Endothelial cell of umbilical vein (primary cell): Measurements from ENCODE around the gene KLF17. TPM values are rescaled to one million over a fixed set of nuclear protein-coding genes. Genes with fewer than 3 reads are reported as not detected.

Source experiments
- BruUV-seq: library from RNA; stranded (reverse); fragments of 400-500 nt; replicated peaks from 2 replicates; lab custom pipeline; 2021; lab: Mats Ljungman, UMichigan
- CTCF ChIA-PET: fragments of 300-600, 350-600 bp; sonication (Branson Sonifier 250); formaldehyde crosslinking; loops from one replicate; lab custom pipeline; 2021; ENCODE audit warnings: antibody characterized with exemption, inconsistent platforms; lab: Charles Lee
- POLR2A ChIA-PET: fragments of 300-600, 350-600 bp; sonication (Branson Sonifier 250); formaldehyde crosslinking; loops from one replicate; lab custom pipeline; 2021; ENCODE audit warnings: antibody characterized with exemption, inconsistent platforms; lab: Charles Lee
- DNase-seq: peaks from one replicate; pipeline ENCODE4 v3.0.0-alpha.2; 2011; ENCODE audit warnings: low read depth, low spot score
- FAIRE-seq: peaks from 2 replicates; lab custom pipeline; 2011; peaks lifted over from hg19 to GRCh38; lab: Jason Lieb, UNC
- H2AFZ ChIP-seq: 2 replicates; pipeline ENCODE4 v1.6.0; 2012; ENCODE audit warnings: low read depth, low read length, control low read depth, inconsistent platforms
- H3K27ac ChIP-seq: 2 replicates; pipeline ENCODE4 v1.5.1; 2011; ENCODE audit warnings: low read depth, mild to moderate bottlenecking, control low read depth, low read length, moderate library complexity; ENCODE audit not compliant: insufficient read depth
- H3K27me3 ChIP-seq, 2 experiments: 2 replicates each; pipeline versions ENCODE4 v1.6.0 to v1.6.1; 2011; ENCODE audit warnings: low read length in 2 of 2, mixed read lengths in 1 of 2; ENCODE audit not compliant: control insufficient read depth in 2 of 2, insufficient read depth in 2 of 2
- H3K36me3 ChIP-seq, 2 experiments: 2 replicates in 1 of 2; 3 replicates in 1 of 2; pipeline ENCODE4 v1.5.1; 2011; ENCODE audit warnings: low read length in 2 of 2, mild to moderate bottlenecking in 1 of 2, moderate library complexity in 1 of 2; ENCODE audit not compliant: control insufficient read depth in 2 of 2, insufficient read depth in 2 of 2; ENCODE audit errors: extremely low read depth in 1 of 2
- H3K4me1 ChIP-seq: 3 replicates; pipeline ENCODE4 v1.5.1; 2011; ENCODE audit warnings: mild to moderate bottlenecking, low read length; ENCODE audit not compliant: control insufficient read depth, insufficient read depth; ENCODE audit errors: extremely low read depth
- H3K4me2 ChIP-seq: 2 replicates; pipeline ENCODE4 v1.6.1; 2011; ENCODE audit warnings: low read length, control low read depth, mixed read lengths; ENCODE audit not compliant: insufficient read depth
- H3K4me3 ChIP-seq, 3 experiments: fragments of 200-600 bp in 1 of 3; sonication (generic), shearing (Covaris generic) in 1 of 3; replicated peaks in 1 of 3; 2 replicates each; pipeline ENCODE4 v1.5.1; 2011 to 2016; ENCODE audit warnings: control low read depth in 3 of 3, low read length in 3 of 3, mild to moderate bottlenecking in 2 of 3, inconsistent platforms in 1 of 3, low read depth in 1 of 3, moderate library complexity in 1 of 3; ENCODE audit not compliant: insufficient read depth in 1 of 3
- H3K79me2 ChIP-seq: 2 replicates; pipeline ENCODE4 v1.6.0; 2012; ENCODE audit warnings: low read length, inconsistent platforms; ENCODE audit not compliant: control insufficient read depth, insufficient read depth
- H3K9ac ChIP-seq: replicated peaks from 2 replicates; pipeline ENCODE3; 2011; ENCODE audit warnings: low read length, control low read depth; ENCODE audit not compliant: insufficient read depth; ENCODE audit errors: extremely low read depth
- H3K9me1 ChIP-seq: replicated peaks from 3 replicates; pipeline ENCODE4 v1.6.0; 2011; ENCODE audit warnings: mild to moderate bottlenecking, low read length; ENCODE audit not compliant: control insufficient read depth, insufficient read depth; ENCODE audit errors: extremely low read depth
- H3K9me3 ChIP-seq: replicated peaks from 2 replicates; pipeline ENCODE4 v1.5.1; 2012; ENCODE audit warnings: low read length, inconsistent platforms; ENCODE audit not compliant: control insufficient read depth, insufficient read depth
- H4K20me1 ChIP-seq: replicated peaks from 2 replicates; pipeline ENCODE3; 2011; ENCODE audit warnings: mild to moderate bottlenecking, low read length; ENCODE audit not compliant: control insufficient read depth, insufficient read depth; ENCODE audit errors: extremely low read depth
- EZH2 ChIP-seq: IDR thresholded peaks from 2 replicates; pipeline ENCODE4 v1.6.1; 2012; ENCODE audit warnings: borderline replicate concordance, low read depth, mild to moderate bottlenecking, moderate library complexity, low read length, inconsistent platforms; ENCODE audit not compliant: severe bottlenecking
- FOS ChIP-seq: IDR thresholded peaks from 2 replicates; pipeline ENCODE4 v1.6.1; 2011; ENCODE audit warnings: mild to moderate bottlenecking, low read length, moderate library complexity, borderline replicate concordance; ENCODE audit not compliant: insufficient read depth
- GATA2 ChIP-seq: IDR thresholded peaks from 2 replicates; pipeline ENCODE4 v1.7.0; 2011; ENCODE audit warnings: low read depth, mild to moderate bottlenecking, moderate library complexity, mixed read lengths, low read length; ENCODE audit not compliant: insufficient read length, insufficient read depth
- JUN ChIP-seq: IDR thresholded peaks from 2 replicates; pipeline ENCODE4 v1.6.1; 2011; ENCODE audit warnings: borderline replicate concordance, low read depth; ENCODE audit not compliant: insufficient read length, insufficient read depth
- MYC ChIP-seq: IDR thresholded peaks from one replicate; pipeline ENCODE4 v1.6.1; 2011; ENCODE audit warnings: mild to moderate bottlenecking, low read depth, low read length
- POLR2A ChIP-seq: IDR thresholded peaks from 2 replicates; pipeline ENCODE4 v1.6.1; 2012; ENCODE audit warnings: low read depth, mild to moderate bottlenecking, control low read depth, low read length
- POLR2AphosphoS5 ChIP-seq: IDR thresholded peaks from 2 replicates; pipeline ENCODE4 v1.6.1; 2012; ENCODE audit warnings: low read depth, mild to moderate bottlenecking, control low read depth, low read length, moderate library complexity; ENCODE audit not compliant: insufficient read depth
- dilution Hi-C: fragments of 300-500 bp; cut with MboI; formaldehyde crosslinking; loops from one replicate; pipeline ENCODE4 v1.15.0; 2019; ENCODE audit warnings: low sequenced_read_pairs; ENCODE audit not compliant: extremely low pct_ligation_motif_present
- intact Hi-C: fragments of 100-400 bp; cut with micrococcal nuclease; formaldehyde crosslinking; loops from one replicate; pipeline ENCODE4 v1.10.0; 2022
- polyA plus RNA-seq, 4 experiments: library from polyadenylated mRNA; depleted of rRNA in 3 of 4; stranded (reverse) in 3 of 4; unstranded in 1 of 4; fragments of >200 nt; gene quantifications; 2 replicates each; pipeline versions ENCODE4 v1.2.1 to v1.2.3, GENCODE V29; 2011 to 2012; ENCODE audit warnings: missing spikeins in 1 of 4
- total RNA-seq: library from RNA; stranded (reverse); gene quantifications from 2 replicates; pipeline ENCODE4 v1.2.3, GENCODE V29; 2021
- TF ChIP-seq, protein P1 (sequence below), 2 donors: IDR thresholded peaks; 1 replicate in 1 of 2; 2 replicates in 1 of 2; pipeline ENCODE4 v1.5.1; 2011; ENCODE audit warnings: low read length in 2 of 2, mild to moderate bottlenecking in 2 of 2, moderate library complexity in 2 of 2, control low read depth in 1 of 2, inconsistent platforms in 1 of 2, low read depth in 1 of 2; ENCODE audit not compliant: insufficient read depth in 1 of 2; ENCODE audit errors: extremely low read depth in 1 of 2
- TF ChIP-seq, protein P2 (sequence below): IDR thresholded peaks from 2 replicates; pipeline ENCODE4 v1.6.1; 2011; ENCODE audit not compliant: insufficient read depth, insufficient read length

KLF17 gene
- total and polyA plus RNA-seq, 2 donors (not counting 3 experiments of a cell fraction or from before 2014, with no cell fraction given): not detected

- ChIA-PET CTCF (interaction anchor here (1.4 to 2.2 kb wide), 3 partner anchors 9 to 20 kb away, joined by 5 to 8 read pairs (median 7); no protein-coding TSS in a partner anchor), POLR2A (no interaction called here)
- no peaks in the 10 kb centered on the region for H3K79me2 ChIP-seq
- H4K20me1 ChIP-seq: no peaks in the 10 kb centered on the region
- H3K4me1 ChIP-seq: no peaks in the 10 kb centered on the region
- intact Hi-C loops: no loop called here
- H3K9ac ChIP-seq: no peak overlapping the region
- no peaks in the 10 kb centered on the region for H3K9me1 ChIP-seq
- no peak for TF ChIP-seq POLR2A
- no peak for TF ChIP-seq FOS
- TF ChIP-seq, protein P1, sequence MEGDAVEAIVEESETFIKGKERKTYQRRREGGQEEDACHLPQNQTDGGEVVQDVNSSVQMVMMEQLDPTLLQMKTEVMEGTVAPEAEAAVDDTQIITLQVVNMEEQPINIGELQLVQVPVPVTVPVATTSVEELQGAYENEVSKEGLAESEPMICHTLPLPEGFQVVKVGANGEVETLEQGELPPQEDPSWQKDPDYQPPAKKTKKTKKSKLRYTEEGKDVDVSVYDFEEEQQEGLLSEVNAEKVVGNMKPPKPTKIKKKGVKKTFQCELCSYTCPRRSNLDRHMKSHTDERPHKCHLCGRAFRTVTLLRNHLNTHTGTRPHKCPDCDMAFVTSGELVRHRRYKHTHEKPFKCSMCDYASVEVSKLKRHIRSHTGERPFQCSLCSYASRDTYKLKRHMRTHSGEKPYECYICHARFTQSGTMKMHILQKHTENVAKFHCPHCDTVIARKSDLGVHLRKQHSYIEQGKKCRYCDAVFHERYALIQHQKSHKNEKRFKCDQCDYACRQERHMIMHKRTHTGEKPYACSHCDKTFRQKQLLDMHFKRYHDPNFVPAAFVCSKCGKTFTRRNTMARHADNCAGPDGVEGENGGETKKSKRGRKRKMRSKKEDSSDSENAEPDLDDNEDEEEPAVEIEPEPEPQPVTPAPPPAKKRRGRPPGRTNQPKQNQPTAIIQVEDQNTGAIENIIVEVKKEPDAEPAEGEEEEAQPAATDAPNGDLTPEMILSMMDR (IDR thresholded peaks at IDR 0.05; ENCODE audit: extremely low read depth in 1 of 2, insufficient read depth in 1 of 2, low read depth in 1 of 2, low read length in 2 of 2): no peak
- TF ChIP-seq MYC: no peak
- no peak for TF ChIP-seq EZH2
- TF ChIP-seq POLR2AphosphoS5: no peak
- TF ChIP-seq, protein P2, sequence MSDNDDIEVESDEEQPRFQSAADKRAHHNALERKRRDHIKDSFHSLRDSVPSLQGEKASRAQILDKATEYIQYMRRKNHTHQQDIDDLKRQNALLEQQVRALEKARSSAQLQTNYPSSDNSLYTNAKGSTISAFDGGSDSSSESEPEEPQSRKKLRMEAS: no peak
- TF ChIP-seq GATA2: no peak
- TF ChIP-seq JUN: no peak
- H3K4me3 ChIP-seq: no peak overlapping the region
- H3K27ac ChIP-seq: no peak overlapping the region
- peaks cover 3 to 4% of the 10 kb centered on the region in 2 experiments for H3K27me3 ChIP-seq
- H3K9me3 ChIP-seq: no peaks in the 10 kb centered on the region
- no peak overlapping the region for H2AFZ ChIP-seq
- no peaks in the 10 kb centered on the region for H3K36me3 ChIP-seq
- BruUV-seq: no TSS peak
- H3K4me2 ChIP-seq: no peak overlapping the region
- dilution Hi-C loops: no loop called here
- FAIRE-seq (no peak), DNase-seq (no peak)
These were observed 6.8 kb upstream of the KLF17 start for GRCh38 chr1:44111861-44112260.
